ENCODE measurements around the gene CDH23.

CDH23 gene

GRCh38 chr10:71543608-71544170, 147.0 kb downstream of the CDH23 start:
- no peak for DNase-seq

DNA sequence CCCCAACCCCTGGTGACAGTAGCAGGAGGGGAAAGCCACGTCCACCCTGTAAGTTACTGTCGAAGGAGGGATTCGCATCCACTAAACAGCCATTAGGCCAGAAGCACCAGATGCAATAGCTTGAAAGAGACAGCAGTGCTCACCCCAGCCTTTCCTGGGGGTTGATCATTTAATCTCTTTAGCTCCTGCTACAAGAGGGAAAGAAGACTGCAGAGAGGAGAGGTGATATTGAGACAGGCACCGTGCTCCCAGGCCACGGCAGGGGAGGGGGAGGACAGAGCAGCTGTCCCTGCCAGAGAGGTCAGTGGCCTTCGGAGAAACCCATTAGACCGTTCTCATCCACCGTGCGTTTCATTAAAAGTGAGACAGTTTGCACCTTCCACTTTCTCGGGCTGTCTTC, 148.3 kb downstream of the CDH23 start:
- no peak for DNase-seq

GRCh38 chr10:71546220-71546619, 149.5 kb downstream of the CDH23 start:
- DNase-seq, result no peak

GRCh38 chr10:71547312-71547711, 150.6 kb downstream of the CDH23 start:
- DNase-seq, result no peak

DNA sequence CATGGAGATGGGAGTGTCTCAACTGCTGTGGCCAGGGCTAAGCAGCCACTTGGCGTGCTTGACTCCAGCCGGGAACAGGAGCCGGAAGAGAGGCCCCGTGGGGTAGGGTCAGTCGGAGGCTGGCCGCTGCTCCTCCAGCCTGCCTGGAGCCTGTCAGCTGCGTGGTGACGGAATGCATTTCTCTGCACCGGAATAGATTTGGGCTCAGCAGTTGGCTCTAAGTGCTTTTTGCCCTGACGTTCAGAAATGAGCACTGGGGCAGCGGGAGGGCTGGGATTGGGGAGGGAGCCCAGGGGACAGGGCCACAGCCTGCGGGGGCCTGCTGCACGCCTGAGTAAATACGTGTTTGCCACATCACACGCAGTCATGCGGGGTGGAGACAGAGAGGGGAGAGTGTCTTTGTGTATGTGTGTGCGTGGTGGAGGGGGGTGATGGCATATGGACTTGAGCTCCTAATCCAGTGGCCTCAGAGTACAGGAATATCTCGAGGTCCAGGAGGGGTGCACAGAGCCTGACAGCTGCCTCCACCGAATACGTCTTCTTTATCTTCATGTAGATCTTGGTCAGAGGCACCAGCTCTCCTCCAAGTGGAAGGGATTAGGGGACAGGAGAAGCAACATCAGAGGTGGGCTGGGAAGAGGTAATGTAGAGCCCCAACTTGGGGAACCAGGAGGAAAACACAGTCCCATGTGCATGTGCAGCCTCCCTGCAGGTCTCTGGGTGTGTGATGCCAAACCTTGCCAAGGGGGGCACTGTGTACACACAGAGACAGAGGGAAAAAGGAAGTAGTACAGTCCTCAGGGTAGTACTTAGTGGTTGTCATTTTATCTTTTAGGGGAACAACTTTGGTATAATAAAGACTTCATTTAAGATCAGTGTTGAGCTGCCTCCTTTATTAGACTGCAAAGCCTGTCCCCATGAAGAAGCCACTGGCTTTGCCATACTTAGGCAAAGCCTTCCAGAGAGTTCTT, 151.4 kb downstream of the CDH23 start:
- peak; percentile 39 for DNase-seq

GRCh38 chr10:71549766-71550533, 153.2 kb downstream of the CDH23 start:
- DNase-seq, result no peak

GRCh38 chr10:71550628-71551027, 153.9 kb downstream of the CDH23 start:
- no peak for DNase-seq

DNA sequence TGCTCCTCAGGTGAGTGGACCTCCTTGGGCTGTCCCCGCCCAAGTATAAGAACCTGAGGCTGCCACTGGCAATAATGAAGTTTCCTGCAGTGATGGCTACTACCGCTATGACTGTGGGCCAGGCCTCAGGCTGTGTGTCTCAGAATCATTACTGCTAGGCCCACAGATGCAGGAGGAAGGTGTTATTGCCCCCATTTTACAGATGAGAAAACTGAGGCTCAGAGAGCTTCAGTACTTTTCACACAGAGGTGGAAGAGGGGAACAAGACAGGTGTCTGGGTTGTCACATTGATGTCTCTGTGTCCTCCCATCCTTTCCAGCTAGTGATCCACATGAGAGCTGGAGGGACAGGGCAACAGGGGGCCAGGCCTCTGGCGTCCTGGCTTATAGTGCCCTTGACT, 155.2 kb downstream of the CDH23 start:
- no peak for DNase-seq

- no peak for DNase-seq
Observed at GRCh38 chr10:71553432-71553831, 156.7 kb downstream of the CDH23 start.

DNA sequence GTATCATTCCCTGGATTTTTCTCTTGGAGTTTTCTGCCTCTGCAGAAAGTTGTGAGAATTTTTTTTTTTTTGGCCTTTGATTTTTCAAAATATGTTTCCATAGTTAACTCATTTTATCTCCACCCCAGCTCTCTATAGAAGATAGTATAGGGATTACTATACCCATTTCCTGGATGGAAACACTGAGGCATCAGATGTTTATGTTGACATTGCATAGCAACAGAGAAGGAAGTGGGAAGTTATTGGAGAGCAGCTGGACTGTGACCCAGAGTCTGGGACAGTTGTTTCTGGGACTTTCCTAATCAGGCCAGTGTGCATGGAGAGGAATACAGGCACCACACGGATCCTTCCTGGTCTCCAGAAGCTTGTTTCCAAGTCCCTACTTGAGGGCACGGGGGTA, 158.0 kb downstream of the CDH23 start:
- no peak for DNase-seq

- DNase-seq, result no peak
Observed at GRCh38 chr10:71555087-71555723, 158.5 kb downstream of the CDH23 start.

DNA sequence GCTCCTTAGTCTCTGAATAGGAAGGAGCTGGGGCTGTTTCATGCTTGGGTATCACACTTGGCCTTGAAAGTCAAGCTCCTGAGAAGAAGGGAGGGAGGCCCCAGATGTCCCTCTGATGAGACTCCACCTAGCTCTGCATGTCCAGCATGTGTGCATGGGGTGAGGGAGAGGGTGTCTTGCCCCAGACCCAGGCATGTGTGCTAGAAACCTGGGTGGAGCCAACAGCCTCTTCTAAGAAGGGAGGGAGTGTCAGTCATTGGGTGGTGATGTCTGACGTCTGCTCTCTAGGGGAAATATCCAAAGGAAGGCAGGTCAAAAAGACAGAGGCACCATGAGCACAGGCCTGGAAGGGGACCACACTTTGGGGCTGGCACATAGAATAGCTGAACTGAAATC, 159.0 kb downstream of the CDH23 start:
- DNase-seq, result no peak

GRCh38 chr10:71558991-71559390, 162.3 kb downstream of the CDH23 start:
- DNase-seq, result no peak

DNA sequence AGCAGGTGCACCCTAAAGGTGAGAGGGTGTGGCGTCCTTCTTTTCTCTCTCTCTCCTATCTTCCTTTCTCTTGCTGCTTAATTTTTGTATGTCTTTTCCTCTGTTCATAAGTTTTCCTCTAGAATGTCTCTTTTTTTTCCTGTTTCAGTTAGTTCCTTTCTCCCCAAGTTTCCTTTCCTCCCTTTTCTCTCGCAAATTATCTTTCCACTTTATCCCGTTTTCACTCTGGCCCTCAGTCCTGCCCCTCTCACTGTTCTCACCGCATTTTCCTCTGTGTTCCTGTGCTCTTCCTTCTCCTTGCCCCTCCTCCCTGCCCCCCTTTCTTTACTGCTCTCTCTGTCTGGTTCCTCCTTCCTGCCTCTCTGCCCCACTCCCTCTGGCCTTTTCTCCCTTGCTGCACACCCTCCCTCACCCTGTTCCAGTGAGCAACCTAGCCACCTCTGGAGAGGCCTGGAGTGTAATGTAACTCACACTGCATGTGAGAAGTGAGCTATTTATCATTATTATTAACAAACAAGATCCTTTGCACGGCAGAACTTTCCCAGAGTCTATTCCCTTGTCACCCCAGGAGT, 164.4 kb downstream of the CDH23 start:
- DNase-seq, result no peak

- DNase-seq, result no peak
Observed at GRCh38 chr10:71562181-71562580, 165.5 kb downstream of the CDH23 start.

GRCh38 chr10:71562904-71563303, 166.2 kb downstream of the CDH23 start:
- no peak for DNase-seq

DNA sequence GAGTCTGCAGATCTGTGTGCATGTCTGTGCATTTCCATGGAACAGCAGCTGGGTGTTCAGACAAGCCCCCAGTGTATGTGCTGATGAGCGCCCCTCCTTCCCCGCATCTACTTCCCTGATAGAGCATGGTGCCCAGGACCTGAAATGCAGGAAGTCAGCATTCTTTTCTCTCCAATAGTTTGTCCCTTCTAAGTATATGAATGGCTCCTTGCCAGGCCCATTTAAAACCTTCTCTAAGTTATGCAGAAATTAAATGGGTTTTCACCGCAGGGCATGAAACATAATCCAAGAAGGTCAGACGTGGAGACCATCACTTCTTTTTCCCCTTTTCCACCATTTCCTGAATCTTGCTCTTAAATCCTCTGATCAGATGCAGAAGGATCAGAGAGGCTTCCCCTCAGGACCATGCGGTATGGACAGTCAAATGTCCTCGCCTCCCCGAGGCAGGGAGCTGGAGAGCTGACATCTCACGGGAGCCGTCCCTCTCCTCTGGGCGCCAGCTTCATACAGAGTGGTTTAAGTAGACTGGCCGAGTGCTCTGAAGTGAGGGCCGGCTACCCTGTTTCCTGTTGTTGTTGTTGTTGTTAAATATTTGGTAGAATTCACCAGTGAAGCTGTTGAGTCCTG, 167.6 kb downstream of the CDH23 start:
- no peak for DNase-seq

GRCh38 chr10:71565284-71566000, 168.7 kb downstream of the CDH23 start:
- DNase-seq, result no peak

DNA sequence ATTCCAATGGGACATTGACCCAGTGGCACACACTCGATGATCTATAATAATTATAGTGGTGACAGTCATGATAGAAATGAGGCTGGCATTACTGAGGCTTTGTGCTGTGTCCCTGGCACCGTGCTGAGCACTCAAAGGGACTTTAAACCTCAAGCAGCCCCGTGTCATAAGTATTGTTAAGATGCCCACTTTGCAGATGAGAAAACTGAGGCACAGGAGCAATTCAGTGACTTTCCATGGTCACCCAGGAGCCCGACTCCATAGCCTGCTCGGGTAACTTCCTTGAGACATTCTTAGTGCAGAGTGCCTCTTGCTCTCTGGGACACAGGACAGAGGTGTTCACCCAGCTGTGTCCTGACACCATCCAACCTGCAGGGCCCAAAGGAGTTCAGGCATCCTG, 170.3 kb downstream of the CDH23 start:
- DNase-seq, result no peak

DNA sequence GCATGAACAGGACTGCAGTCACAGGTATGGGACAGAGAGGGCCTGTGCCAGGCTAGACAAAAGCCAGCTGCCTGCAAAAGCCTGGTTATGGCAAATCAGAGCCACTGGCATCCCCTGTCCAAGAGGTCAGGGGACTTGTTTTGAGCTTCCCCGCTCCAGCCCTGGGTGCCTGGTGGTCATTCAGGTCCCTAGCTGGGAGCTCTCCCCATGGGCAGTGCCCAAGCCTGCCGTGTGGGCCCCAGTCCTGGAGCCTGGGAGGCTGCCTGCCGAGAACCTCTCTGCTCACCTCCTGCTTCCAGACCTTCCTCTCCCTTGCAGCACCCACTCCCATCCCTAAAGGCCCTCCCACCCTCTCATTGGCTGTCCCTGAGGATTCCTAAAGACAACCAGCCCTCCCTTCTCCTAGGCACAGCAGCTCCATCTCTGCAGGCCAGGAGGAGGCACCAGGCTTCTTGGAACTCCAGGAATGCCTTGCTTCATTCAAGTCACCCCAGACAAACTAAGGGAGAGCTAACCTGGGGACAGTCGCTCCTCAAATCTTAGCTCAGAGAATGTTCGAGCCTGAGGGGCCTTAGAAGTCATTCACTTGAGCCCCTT, 172.3 kb downstream of the CDH23 start:
- DNase-seq, result no peak
